NOMO-1 treated with DMSO at 0.1 percent for 48 hours (cell line): ENCODE data around the gene SIM1.
A peak's percentile ranks its signal among the peaks of the same experiment; 100 is the strongest.

Experiments
- DNase-seq: peaks from one replicate; lab custom pipeline; 2025; ENCODE audit not compliant: unreplicated experiment; lab: John Stamatoyannopoulos, UW

SIM1 gene

GRCh38 chr6:100433726-100434435, 30.8 kb downstream of the SIM1 start:
- DNase-seq: no peak

DNA sequence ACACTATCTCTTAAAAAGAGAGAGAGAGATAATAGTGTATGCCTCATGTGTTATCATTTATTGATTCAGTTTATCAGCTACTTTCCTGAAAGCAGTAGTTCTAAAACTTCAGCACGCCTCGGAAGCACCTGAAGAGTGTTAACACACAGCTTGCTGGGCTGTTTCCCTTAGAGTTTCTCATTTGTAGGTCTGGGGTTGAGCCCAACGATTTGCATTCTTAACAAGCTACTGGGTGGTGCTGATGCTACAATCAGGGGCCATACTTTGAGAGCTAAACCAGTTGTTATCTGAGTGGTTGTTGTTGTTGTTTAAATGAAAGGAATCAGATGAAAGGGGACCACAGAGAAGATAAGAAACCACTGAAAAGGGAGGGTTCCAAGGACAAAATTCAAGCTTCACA, 32.6 kb downstream of the SIM1 start:
- no peak for DNase-seq

- DNase-seq: peak; percentile 3
These were observed 33.8 kb downstream of the SIM1 start for GRCh38 chr6:100430962-100431361.

GRCh38 chr6:100427452-100427851, 37.3 kb downstream of the SIM1 start:
- no peak for DNase-seq

DNA sequence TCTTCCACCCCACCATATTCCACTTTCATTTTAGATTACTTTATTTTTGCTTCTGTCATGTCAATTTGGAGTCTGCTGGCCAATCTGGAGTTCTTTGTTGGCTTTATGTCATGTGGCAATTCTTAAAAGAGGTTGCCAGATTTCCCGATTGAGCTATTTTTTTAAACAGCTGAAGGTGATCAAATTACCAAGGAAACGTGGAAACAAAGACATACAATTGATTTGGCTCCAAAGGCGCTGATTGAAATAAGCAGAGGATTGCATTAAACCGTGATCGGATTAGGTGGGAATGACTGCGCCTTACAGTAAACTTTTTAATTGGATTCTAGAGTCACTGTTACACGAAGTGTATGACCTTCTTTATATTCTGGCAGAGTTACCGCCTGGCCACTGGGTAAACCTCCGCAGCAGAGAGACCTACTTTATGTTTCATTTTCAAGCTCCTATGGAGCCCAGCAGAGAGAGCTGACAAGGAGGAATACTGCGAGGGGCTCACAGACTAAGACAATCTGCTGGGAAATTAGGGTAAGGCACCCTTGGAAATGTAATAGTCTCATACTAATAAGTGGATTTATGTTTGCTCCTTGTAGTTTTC, 37.9 kb downstream of the SIM1 start:
- DNase-seq: no peak

DNA sequence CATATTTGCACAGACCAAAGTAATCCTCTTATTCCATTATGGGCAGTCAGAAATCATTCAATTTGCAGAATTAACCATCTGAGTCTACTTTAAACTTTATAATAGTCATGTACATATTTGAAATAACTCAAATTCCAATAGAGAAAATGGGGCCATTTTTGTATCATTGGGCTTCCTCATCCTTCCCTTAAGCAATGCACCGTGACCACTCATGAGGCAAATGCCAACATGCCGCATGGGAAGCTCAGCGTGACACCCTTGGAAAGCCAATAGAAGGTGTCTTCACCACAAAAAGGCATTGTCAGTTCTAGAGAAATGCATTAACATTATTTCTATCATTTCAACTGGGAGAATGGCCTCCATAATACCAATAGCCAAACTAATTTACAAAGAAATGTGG, 38.5 kb downstream of the SIM1 start:
- no peak for DNase-seq

GRCh38 chr6:100420711-100421110, 44.0 kb downstream of the SIM1 start:
- DNase-seq: no peak

- no peak for DNase-seq
These were observed 47.7 kb downstream of the SIM1 start for GRCh38 chr6:100417036-100417435.

GRCh38 chr6:100415768-100416167, 49.0 kb downstream of the SIM1 start:
- DNase-seq: no peak

GRCh38 chr6:100412872-100413271, 51.8 kb downstream of the SIM1 start:
- no peak for DNase-seq

DNA sequence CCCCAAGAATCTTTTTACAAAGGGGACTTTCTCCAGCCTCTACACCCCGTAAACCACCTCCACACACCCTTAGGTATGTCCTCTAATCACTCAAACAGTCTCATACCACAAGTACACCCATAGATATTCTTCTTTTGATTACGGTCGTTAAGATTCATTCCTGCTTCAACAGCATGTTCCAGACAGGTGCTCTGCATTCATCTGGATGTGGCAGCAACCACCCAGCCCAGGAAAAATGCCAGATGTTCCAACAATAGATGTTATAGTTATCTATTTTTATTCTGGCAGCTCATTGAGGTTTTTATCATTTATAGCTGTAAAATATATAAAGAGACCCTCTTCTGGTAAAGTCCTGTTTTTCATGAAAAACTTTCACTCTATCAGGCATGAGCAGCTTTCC, 60.7 kb downstream of the SIM1 start:
- no peak for DNase-seq

DNA sequence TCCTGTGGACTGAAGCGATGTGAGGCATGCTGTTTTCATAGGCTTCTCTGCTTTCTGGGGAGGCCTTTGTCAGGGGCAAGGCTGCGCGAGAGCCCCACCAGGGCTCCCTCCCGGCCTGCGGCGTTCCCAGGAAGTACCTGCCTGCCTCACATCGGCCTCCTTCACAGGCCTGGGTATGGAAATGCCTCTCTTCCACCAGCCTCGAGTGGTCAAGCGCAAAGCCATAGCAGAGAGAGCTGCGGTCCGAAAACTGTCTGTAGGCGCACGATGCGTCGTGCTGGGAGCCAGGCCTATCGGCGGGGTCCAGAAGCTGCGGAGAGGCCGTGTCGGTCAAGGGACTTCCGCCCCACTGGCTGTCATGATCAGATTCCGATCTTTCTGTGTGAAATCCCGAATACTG, 71.2 kb downstream of the SIM1 start:
- no peak for DNase-seq

- no peak for DNase-seq
These were observed 72.3 kb downstream of the SIM1 start for GRCh38 chr6:100392423-100392822.

GRCh38 chr6:100388868-100389519, 75.7 kb downstream of the SIM1 start:
- DNase-seq: no peak

GRCh38 chr6:100382767-100383195, 81.9 kb downstream of the SIM1 start:
- no peak for DNase-seq

- no peak for DNase-seq
These were observed 82.7 kb downstream of the SIM1 start for GRCh38 chr6:100382031-100382430.

DNA sequence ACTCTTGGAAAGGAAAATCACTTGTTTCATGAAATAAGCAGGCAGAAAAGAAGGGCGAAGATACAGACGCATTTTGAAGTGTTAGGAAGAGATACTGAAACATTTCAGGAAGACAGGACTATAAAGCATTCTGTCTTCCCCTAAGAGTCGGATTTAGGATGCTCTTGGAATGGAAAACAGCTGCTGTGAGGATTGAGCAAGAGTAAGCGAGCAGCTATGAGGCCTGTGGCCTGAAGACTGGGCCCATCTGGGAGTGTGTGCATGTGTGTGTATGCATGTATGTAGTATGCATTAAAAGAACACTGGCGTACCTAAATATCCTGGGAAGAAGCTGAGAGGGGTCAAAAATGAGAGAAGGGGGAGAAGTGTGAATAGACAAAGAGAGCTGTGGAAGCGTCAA, 83.6 kb downstream of the SIM1 start:
- DNase-seq: no peak

GRCh38 chr6:100379386-100379785, 85.3 kb downstream of the SIM1 start:
- peak; percentile 9 for DNase-seq

DNA sequence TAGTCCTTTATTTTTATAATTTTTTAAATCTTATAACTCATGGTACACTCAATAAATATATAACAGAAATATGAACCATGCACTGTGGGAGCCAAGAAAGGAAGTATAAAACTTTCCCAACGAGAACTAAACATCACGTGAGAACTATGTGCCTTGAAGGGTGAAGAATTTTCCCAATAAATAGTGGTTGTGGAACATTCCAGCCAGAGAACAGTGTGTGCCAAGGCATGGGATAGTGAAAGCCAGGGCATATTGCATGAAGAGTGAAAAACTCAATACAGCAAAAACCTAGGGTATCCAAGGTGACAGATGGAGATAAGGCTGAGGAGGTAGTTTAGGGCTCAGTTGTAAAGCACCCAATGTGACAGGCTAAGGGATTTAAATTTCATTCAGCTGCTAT, 86.1 kb downstream of the SIM1 start:
- DNase-seq: no peak

DNA sequence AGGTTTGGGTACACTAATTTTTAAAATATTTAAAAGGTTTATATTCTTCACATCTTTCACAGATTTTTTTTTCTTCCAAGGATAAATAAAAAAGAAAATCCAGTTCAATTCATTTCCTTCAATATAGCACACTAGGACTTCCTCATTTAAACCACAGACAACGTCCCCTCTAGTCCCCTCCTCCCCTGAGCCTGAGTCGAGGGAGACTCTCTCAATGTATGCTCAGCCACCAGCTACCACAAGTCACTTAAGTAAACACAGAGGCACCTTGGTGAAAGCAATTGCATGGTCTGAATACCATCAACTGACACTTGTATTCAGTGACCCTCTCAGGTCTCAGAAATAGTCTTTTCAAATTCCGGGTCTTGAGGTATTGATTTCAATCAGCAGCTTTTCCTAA, 88.6 kb downstream of the SIM1 start:
- DNase-seq: peak; percentile 54

DNA sequence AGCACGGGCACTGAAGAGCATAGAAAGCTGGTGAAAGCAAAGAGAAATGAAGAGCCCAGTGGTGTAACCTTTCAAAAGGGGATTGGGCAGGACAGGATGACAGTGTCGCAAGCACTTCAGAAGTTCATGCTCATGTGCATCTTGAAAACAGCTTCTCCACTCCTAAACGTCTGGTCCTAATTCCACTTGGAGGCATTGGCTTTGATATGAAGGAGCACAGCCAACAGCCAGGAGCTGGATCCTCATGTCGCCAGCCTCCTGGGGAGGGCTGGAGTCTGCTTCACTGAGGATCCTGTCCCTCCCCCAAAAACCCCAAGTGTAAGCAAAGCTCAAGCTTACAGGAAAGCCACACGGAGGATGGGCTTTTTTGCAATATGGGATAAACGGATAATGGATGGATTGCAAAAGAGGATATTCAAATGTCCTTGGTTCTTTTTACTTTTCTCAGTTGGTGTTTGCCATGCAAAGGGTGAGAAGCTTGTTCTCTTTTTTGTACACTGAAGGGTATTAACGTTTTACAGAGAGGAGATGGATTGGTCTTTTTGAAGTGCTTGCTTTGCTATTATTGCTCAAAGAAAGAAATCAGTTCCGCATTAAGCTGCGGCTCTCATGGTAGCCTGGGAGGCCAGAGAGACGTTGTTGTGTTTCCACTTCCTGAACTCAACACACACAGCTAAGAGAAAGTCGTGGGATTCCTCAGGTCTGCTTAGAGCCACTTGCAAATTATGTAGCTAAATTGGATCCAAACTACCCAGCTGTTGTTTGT, 92.2 kb downstream of the SIM1 start:
- peak; percentile 65 for DNase-seq

DNA sequence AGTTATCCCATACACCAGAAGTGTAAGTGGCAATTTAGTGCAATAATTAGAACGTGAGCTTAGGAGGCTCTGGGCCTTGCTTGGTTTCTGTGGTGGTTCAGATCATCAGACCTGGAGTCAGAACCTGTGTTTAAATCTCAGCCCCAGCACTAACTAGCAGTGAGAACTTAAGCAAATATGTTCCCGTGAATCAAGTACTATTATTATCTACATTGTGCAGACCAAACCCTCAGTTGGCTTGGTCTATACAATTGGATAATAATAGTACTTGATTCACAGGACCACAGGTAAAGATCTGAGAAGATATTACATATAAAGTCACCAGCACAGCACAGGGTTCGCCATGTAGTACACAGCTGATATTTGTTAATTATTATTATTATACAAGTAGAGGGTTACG, 93.1 kb downstream of the SIM1 start:
- DNase-seq: no peak
